NCI-H510A treated with DMSO at 0.1 percent for 48 hours (cell line): Measurements from ENCODE around the gene NDUFAF2.
A peak's percentile ranks its signal among the peaks of the same experiment; 100 is the strongest.

ENCODE experiments used
- DNase-seq: peaks from one replicate; lab custom pipeline; 2025; lab: John Stamatoyannopoulos, UW

The NDUFAF2 gene

GRCh38 chr5:61120534-61120933, 175.5 kb downstream of the NDUFAF2 start:
- DNase-seq = no peak

- no peak for DNase-seq
Measured at GRCh38 chr5:61123145-61123544, 178.1 kb downstream of the NDUFAF2 start.

- DNase-seq = no peak
Measured at GRCh38 chr5:61130289-61130688, 185.3 kb downstream of the NDUFAF2 start.

GRCh38 chr5:61132559-61132958, 187.6 kb downstream of the NDUFAF2 start:
- DNase-seq = peak; percentile 1

GRCh38 chr5:61137835-61138234, 192.8 kb downstream of the NDUFAF2 start:
- no peak for DNase-seq

GRCh38 chr5:61139094-61139873, 194.3 kb downstream of the NDUFAF2 start:
- DNase-seq = no peak

GRCh38 chr5:61139931-61140330, 194.9 kb downstream of the NDUFAF2 start:
- no peak for DNase-seq

- DNase-seq = no peak
Measured at GRCh38 chr5:61141801-61142200, 196.8 kb downstream of the NDUFAF2 start.

- no peak for DNase-seq
Measured at GRCh38 chr5:61142391-61142790, 197.4 kb downstream of the NDUFAF2 start.

GRCh38 chr5:61142811-61143210, 197.8 kb downstream of the NDUFAF2 start:
- no peak for DNase-seq

GRCh38 chr5:61148515-61148914, 203.5 kb downstream of the NDUFAF2 start:
- DNase-seq = no peak

GRCh38 chr5:61151893-61152292, 206.9 kb downstream of the NDUFAF2 start:
- DNase-seq = no peak

GRCh38 chr5:61159070-61159469, 214.1 kb downstream of the NDUFAF2 start:
- no peak for DNase-seq

GRCh38 chr5:61159836-61160235, 214.8 kb downstream of the NDUFAF2 start:
- DNase-seq = no peak

- no peak for DNase-seq
Measured at GRCh38 chr5:61160497-61160896, 215.5 kb downstream of the NDUFAF2 start.

- peak; percentile 61 for DNase-seq
Measured at GRCh38 chr5:61162010-61162831, 217.2 kb downstream of the NDUFAF2 start, which contains the start of gene SMIM15. Gene SMIM15, minus strand, starts transcription at chr5:61162468. Its CDS starts 2,297 bp downstream, at chr5:61160171.

- DNase-seq = peak; percentile 28
Measured at GRCh38 chr5:61162832-61163567, 218.0 kb downstream of the NDUFAF2 start.

- no peak for DNase-seq
Measured at GRCh38 chr5:61163905-61164304, 218.9 kb downstream of the NDUFAF2 start.

GRCh38 chr5:61167382-61167781, 222.4 kb downstream of the NDUFAF2 start:
- no peak for DNase-seq

GRCh38 chr5:61168951-61169350, 223.9 kb downstream of the NDUFAF2 start:
- no peak for DNase-seq

GRCh38 chr5:61171479-61171878, 226.5 kb downstream of the NDUFAF2 start:
- no peak for DNase-seq

GRCh38 chr5:61176631-61177030, 231.6 kb downstream of the NDUFAF2 start:
- DNase-seq = no peak
